HCT116 (cell line): ENCODE data around the gene CNTNAP2.

Experiments used
- CEBPB ChIP-seq: IDR thresholded peaks from 2 replicates; pipeline ENCODE4 v1.6.1; 2012; ENCODE audit warnings: low read depth
- CTCF ChIP-seq, 3 experiments: fragments of 200-600 bp in 1 of 3; sonication (generic) in 1 of 3; IDR thresholded peaks in 2 of 3; conservative IDR thresholded peaks in 1 of 3; 2 replicates each; pipeline ENCODE4 v1.5.1; 2012 to 2017; ENCODE audit warnings: low read depth in 2 of 3, low read length in 2 of 3, antibody characterized with exemption in 1 of 3, borderline replicate concordance in 1 of 3, control low read depth in 1 of 3, mild to moderate bottlenecking in 1 of 3, mixed read lengths in 1 of 3, mixed run types in 1 of 3, moderate library complexity in 1 of 3; ENCODE audit not compliant: insufficient read depth in 1 of 3
- EZH2 ChIP-seq: fragments of 200-600 bp; sonication (generic); IDR thresholded peaks from 2 replicates; pipeline ENCODE4 v1.6.1; 2017; ENCODE audit warnings: antibody characterized with exemption, mixed run types
- EZH2phosphoT487 ChIP-seq: fragments of 200-600 bp; IDR thresholded peaks from 2 replicates; pipeline ENCODE4 v1.6.1; 2018; ENCODE audit warnings: antibody characterized with exemption, borderline replicate concordance
- FOSL1 ChIP-seq: IDR thresholded peaks from 2 replicates; pipeline ENCODE4 v1.6.1; 2012; ENCODE audit warnings: low read depth
- POLR2A ChIP-seq: IDR thresholded peaks from 2 replicates; pipeline ENCODE4 v1.7.0; 2011; ENCODE audit warnings: borderline replicate concordance; ENCODE audit not compliant: insufficient read depth, insufficient read length; ENCODE audit errors: extremely low read depth
- POLR2AphosphoS5 ChIP-seq: IDR thresholded peaks from 2 replicates; pipeline ENCODE4 v1.6.1; 2011; ENCODE audit warnings: mild to moderate bottlenecking, low read depth, low read length, moderate library complexity
- RAD21 ChIP-seq: IDR thresholded peaks from 2 replicates; pipeline ENCODE4 v1.6.1; 2012; ENCODE audit warnings: low read depth, mild to moderate bottlenecking
- REST ChIP-seq: IDR thresholded peaks from 2 replicates; pipeline ENCODE4 v1.6.1; 2012; ENCODE audit warnings: low read depth
- SIN3A ChIP-seq: IDR thresholded peaks from 2 replicates; pipeline ENCODE4 v1.6.1; 2012; ENCODE audit warnings: low read depth
- SP1 ChIP-seq: IDR thresholded peaks from 2 replicates; pipeline ENCODE4 v1.6.1; 2012; ENCODE audit warnings: low read depth
- TCF7L2 ChIP-seq: IDR thresholded peaks from 2 replicates; pipeline ENCODE4 v1.7.0; 2011; ENCODE audit warnings: borderline replicate concordance, inconsistent platforms; ENCODE audit not compliant: insufficient read depth, insufficient read length; ENCODE audit errors: extremely low read depth
- YY1 ChIP-seq: IDR thresholded peaks from 2 replicates; pipeline ENCODE4 v1.6.1; 2011; ENCODE audit warnings: low read length, low read depth, moderate library complexity, mild to moderate bottlenecking; ENCODE audit not compliant: insufficient replicate concordance; ENCODE audit errors: extremely low read depth

DNA sequence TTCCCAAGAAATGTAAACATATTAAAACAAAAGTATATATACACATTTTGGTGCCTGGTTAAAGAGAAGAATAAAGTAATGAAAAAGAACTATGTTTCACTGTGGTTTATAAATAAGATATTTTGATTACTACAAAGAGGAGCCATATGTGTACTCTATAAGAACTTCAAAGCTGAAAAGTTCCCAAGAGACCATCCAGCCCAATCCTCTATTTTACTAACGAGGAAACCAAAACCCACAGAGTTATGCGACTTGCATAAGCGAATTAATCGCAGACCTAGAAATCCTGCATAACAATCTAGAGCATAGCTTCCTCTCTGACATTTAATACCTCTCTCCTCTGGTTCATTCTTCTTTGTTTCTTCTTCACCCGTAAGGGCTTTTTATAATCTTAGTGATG, 937.1 kb downstream of the CNTNAP2 start:
- no peak for TF ChIP-seq POLR2AphosphoS5
- no peak for TF ChIP-seq SIN3A
- no peak for TF ChIP-seq CTCF (IDR thresholded peaks at IDR 0.05 in 2 of 3, conservative IDR thresholded peaks at IDR 0.05 in 1 of 3; ENCODE audit: borderline replicate concordance in 1 of 3, insufficient read depth in 1 of 3, low read depth in 2 of 3, low read length in 2 of 3)
- no peak for TF ChIP-seq TCF7L2
- TF ChIP-seq POLR2A = no peak
- TF ChIP-seq EZH2 = no peak
- no peak for TF ChIP-seq FOSL1
- TF ChIP-seq SP1 = no peak
- no peak for TF ChIP-seq RAD21
- TF ChIP-seq YY1 = no peak
- TF ChIP-seq EZH2phosphoT487 = no peak
- no peak for TF ChIP-seq CEBPB
- TF ChIP-seq REST = no peak
